Stomach (tissue), 4 donors: ENCODE measurements around the gene TMPRSS4.

Source experiments
- EP300 ChIP-seq: sonication (generic); formaldehyde crosslinking; IDR thresholded peaks from one replicate; pipeline ENCODE4 v1.6.1; 2017; ENCODE audit warnings: antibody characterized with exemption
- POLR2A ChIP-seq, 4 donors: fragments of 450-650 bp; IDR thresholded peaks; one replicate each; pipeline ENCODE4 v1.6.1; 2016; ENCODE audit warnings: antibody characterized with exemption in 4 of 4, control low read depth in 2 of 4, mild to moderate bottlenecking in 1 of 4, moderate library complexity in 1 of 4
- TF ChIP-seq, protein P1 (sequence below), 7 experiments: fragments of 450-650 bp in 4 of 7; fragments of 200-600 bp in 3 of 7; sonication (generic) in 3 of 7; IDR thresholded peaks; one replicate each; pipeline ENCODE4 v1.5.1; 2016 to 2019; ENCODE audit warnings: antibody characterized with exemption in 7 of 7, control low read depth in 2 of 7, mild to moderate bottlenecking in 1 of 7

DNA sequence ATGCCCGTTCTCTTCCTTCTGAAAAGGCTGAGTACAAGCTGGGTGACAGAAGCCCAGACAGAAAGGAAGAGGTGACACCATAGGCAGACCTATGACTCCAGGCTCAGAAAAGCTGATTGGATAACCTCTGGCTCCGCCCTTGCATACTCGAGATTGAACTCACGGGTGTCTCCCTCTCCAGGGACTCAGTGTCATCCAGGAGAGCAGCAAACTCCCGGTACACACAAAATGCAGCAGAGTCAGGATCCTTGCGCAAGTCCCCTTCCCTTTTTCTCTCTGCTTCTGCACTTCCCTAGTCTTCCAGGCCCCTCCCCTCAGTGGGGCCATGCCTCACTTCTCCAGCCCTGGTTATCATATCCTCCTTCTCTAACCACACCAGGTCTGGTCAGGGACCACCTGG is 65.9 kb downstream of the TMPRSS4 start:
- TF ChIP-seq, protein P1, sequence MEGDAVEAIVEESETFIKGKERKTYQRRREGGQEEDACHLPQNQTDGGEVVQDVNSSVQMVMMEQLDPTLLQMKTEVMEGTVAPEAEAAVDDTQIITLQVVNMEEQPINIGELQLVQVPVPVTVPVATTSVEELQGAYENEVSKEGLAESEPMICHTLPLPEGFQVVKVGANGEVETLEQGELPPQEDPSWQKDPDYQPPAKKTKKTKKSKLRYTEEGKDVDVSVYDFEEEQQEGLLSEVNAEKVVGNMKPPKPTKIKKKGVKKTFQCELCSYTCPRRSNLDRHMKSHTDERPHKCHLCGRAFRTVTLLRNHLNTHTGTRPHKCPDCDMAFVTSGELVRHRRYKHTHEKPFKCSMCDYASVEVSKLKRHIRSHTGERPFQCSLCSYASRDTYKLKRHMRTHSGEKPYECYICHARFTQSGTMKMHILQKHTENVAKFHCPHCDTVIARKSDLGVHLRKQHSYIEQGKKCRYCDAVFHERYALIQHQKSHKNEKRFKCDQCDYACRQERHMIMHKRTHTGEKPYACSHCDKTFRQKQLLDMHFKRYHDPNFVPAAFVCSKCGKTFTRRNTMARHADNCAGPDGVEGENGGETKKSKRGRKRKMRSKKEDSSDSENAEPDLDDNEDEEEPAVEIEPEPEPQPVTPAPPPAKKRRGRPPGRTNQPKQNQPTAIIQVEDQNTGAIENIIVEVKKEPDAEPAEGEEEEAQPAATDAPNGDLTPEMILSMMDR (IDR thresholded peaks at IDR 0.05) = no peak
- no peak for TF ChIP-seq POLR2A (IDR thresholded peaks at IDR 0.05)
- no peak for TF ChIP-seq EP300
